Astrocyte of the spinal cord (primary cell): Measurements from ENCODE around the gene PLA2G1B.

Source experiments
- DNase-seq: peaks from one replicate; pipeline ENCODE4 v3.0.0; 2011; ENCODE audit warnings: low read depth, low spot score
- H3K4me3 ChIP-seq: 2 replicates; pipeline ENCODE4 v1.5.1; 2011; ENCODE audit warnings: low read depth, mild to moderate bottlenecking, low read length, moderate library complexity
- CTCF ChIP-seq: IDR thresholded peaks from 2 replicates; pipeline ENCODE4 v1.5.1; 2012; ENCODE audit warnings: low read depth, mild to moderate bottlenecking, low read length, inconsistent platforms
- in situ Hi-C: cut with HindIII; loops from 2 replicates; pipeline ENCODE4 v1.10.0; 2017; ENCODE audit warnings: low sequenced_read_pairs

Gene PLA2G1B

GRCh38 chr12:120358412-120359100, 31.0 kb upstream of the PLA2G1B start:
- DNase-seq = no peak
- H3K4me3 ChIP-seq = no peak overlapping the region
- TF ChIP-seq CTCF = no peak
- in situ Hi-C loops = no loop called here

GRCh38 chr12:120357104-120357503, 29.5 kb upstream of the PLA2G1B start:
- in situ Hi-C loops = no loop called here
- TF ChIP-seq CTCF = no peak
- DNase-seq = no peak
- H3K4me3 ChIP-seq = no peak overlapping the region

- in situ Hi-C loops = no loop called here
- H3K4me3 ChIP-seq = no peak overlapping the region
- peak; percentile 91 for TF ChIP-seq CTCF
- peak; percentile 87 for DNase-seq
Measured at GRCh38 chr12:120356567-120357030, 29.0 kb upstream of the PLA2G1B start.

GRCh38 chr12:120353556-120354317, 26.2 kb upstream of the PLA2G1B start:
- H3K4me3 ChIP-seq = no peak overlapping the region
- no peak for DNase-seq
- in situ Hi-C loops = no loop called here
- no peak for TF ChIP-seq CTCF

- DNase-seq = no peak
- no peak for TF ChIP-seq CTCF
- H3K4me3 ChIP-seq = no peak overlapping the region
- in situ Hi-C loops = no loop called here
Measured at GRCh38 chr12:120353136-120353535, 25.6 kb upstream of the PLA2G1B start.

GRCh38 chr12:120352117-120352516, 24.5 kb upstream of the PLA2G1B start:
- in situ Hi-C loops = no loop called here
- no peak overlapping the region for H3K4me3 ChIP-seq
- TF ChIP-seq CTCF = no peak
- DNase-seq = peak; percentile 32
